Trophoblast cell (in vitro differentiated cells and primary cell): Measurements from ENCODE around the gene CACNB3.

Source experiments
- DNase-seq, 2 donors: peaks; one replicate each; pipeline ENCODE4 v3.0.0-alpha.2; 2016
- H2AFZ ChIP-seq: 2 replicates; pipeline ENCODE4 v1.6.1; 2013; ENCODE audit warnings: low read length, moderate library complexity, mild to moderate bottlenecking; ENCODE audit not compliant: insufficient read depth, poor library complexity
- H2AK5ac ChIP-seq: 2 replicates; pipeline ENCODE4 v1.6.1; 2013; ENCODE audit warnings: mild to moderate bottlenecking, low read length
- H2BK120ac ChIP-seq: 2 replicates; pipeline ENCODE4 v1.6.1; 2013; ENCODE audit warnings: low read length, mild to moderate bottlenecking, moderate library complexity; ENCODE audit not compliant: insufficient read depth, poor library complexity
- H2BK12ac ChIP-seq: 2 replicates; pipeline ENCODE4 v1.6.1; 2013; ENCODE audit warnings: mild to moderate bottlenecking, low read length, moderate library complexity
- H2BK5ac ChIP-seq: 2 replicates; pipeline ENCODE4 v1.6.1; 2013; ENCODE audit warnings: low read length, low read depth, moderate library complexity, mild to moderate bottlenecking; ENCODE audit not compliant: poor library complexity
- H3K14ac ChIP-seq: 2 replicates; pipeline ENCODE4 v1.6.1; 2013; ENCODE audit warnings: mild to moderate bottlenecking, low read length
- H3K18ac ChIP-seq: 2 replicates; pipeline ENCODE4 v1.6.1; 2013; ENCODE audit warnings: mild to moderate bottlenecking, low read length
- H3K23ac ChIP-seq: 2 replicates; pipeline ENCODE4 v1.6.1; 2013; ENCODE audit warnings: low read length
- H3K27ac ChIP-seq: 2 replicates; pipeline ENCODE4 v1.5.1; 2013; ENCODE audit warnings: low read depth, mild to moderate bottlenecking, inconsistent platforms, low read length, moderate library complexity
- H3K27me3 ChIP-seq: 2 replicates; pipeline ENCODE4 v1.6.1; 2013; ENCODE audit warnings: inconsistent platforms, mild to moderate bottlenecking, low read length, moderate library complexity; ENCODE audit not compliant: insufficient read depth
- H3K36me3 ChIP-seq, 2 experiments: 1 replicate in 1 of 2; 2 replicates in 1 of 2; pipeline ENCODE4 v1.6.1; 2013; ENCODE audit warnings: low read length in 2 of 2, mild to moderate bottlenecking in 2 of 2, moderate library complexity in 1 of 2; ENCODE audit not compliant: insufficient read depth in 2 of 2, control insufficient read depth in 1 of 2
- H3K4ac ChIP-seq: 2 replicates; pipeline ENCODE4 v1.6.1; 2013; ENCODE audit warnings: low read depth, mild to moderate bottlenecking, low read length, moderate library complexity
- H3K4me1 ChIP-seq, 2 experiments: 1 replicate in 1 of 2; 2 replicates in 1 of 2; pipeline ENCODE4 v1.6.1; 2013; ENCODE audit warnings: low read length in 2 of 2, mild to moderate bottlenecking in 2 of 2, moderate library complexity in 1 of 2; ENCODE audit not compliant: insufficient read depth in 2 of 2, control insufficient read depth in 1 of 2
- H3K4me2 ChIP-seq: 2 replicates; pipeline ENCODE4 v1.6.1; 2013; ENCODE audit warnings: inconsistent platforms, mild to moderate bottlenecking, low read length, moderate library complexity
- H3K4me3 ChIP-seq: 2 replicates; pipeline ENCODE4 v1.5.1; 2013; ENCODE audit warnings: mild to moderate bottlenecking, low read depth, low read length, inconsistent platforms
- H3K79me1 ChIP-seq: one replicate; pipeline ENCODE4 v1.6.1; 2013; ENCODE audit warnings: low read length
- H3K79me2 ChIP-seq: 2 replicates; pipeline ENCODE4 v1.6.1; 2013; ENCODE audit warnings: low read length, mild to moderate bottlenecking; ENCODE audit not compliant: control insufficient read depth, insufficient read depth, poor library complexity
- H3K9ac ChIP-seq: 2 replicates; pipeline ENCODE4 v1.6.1; 2013; ENCODE audit warnings: mild to moderate bottlenecking, low read length
- H3K9me3 ChIP-seq: 2 replicates; pipeline ENCODE4 v1.6.1; 2013; ENCODE audit warnings: low read depth, mild to moderate bottlenecking, control low read depth, inconsistent platforms, low read length; ENCODE audit not compliant: insufficient read depth
- H4K12ac ChIP-seq: 2 replicates; pipeline ENCODE4 v1.6.1; 2013; ENCODE audit warnings: low read depth, mild to moderate bottlenecking, low read length, moderate library complexity
- H4K8ac ChIP-seq: 2 replicates; pipeline ENCODE4 v1.6.1; 2013; ENCODE audit warnings: low read depth, mild to moderate bottlenecking, low read length, moderate library complexity
- H4K91ac ChIP-seq: one replicate; pipeline ENCODE4 v1.6.1; 2013; ENCODE audit warnings: low read depth, mild to moderate bottlenecking, low read length, moderate library complexity
- WGBS: extraction: QIAGEN DNeasy Blood & Tissue Kit; methylation state at CpG from one replicate; pipeline ENCODE4 v1.1.7; 2013; ENCODE audit warnings: missing lambda C conversion rate; ENCODE audit not compliant: insufficient read length, insufficient coverage; ENCODE audit errors: extremely low coverage; 5-methylcytosine and 5-hydroxymethylcytosine counted together

The CACNB3 gene

DNA sequence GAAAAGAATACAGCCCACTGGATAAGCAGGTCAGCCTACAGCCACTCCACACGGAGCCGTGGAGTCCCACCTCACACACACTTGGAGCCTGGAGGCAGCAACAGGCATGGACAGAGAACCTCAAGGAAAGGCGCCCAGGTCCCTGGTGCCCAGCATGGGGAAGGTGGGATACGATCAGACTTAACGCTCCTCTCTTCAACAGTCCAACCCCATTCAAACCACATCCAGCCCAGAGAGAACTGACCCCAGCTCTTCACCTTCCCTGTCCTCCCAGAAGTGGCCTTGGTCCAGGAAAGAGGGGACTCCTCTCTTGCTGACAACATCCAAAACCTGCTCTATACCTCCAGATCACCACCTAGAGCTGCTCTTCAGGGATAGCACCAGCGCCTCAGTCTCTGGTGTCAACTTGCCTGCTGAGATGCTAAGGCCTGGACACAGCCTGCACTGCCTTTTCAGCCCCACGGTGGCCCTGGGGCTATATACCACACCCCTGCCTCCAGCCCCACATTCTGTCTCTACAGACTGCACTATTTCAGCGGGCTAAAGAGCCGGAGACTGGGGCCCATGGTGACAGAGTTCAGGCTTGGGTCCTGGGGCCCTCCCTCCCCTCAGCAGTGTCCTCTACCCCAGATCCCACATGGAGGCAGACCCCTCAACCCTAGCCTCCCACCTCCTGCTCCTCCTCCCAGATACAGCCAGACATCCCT, 36.4 kb upstream of the CACNB3 start:
- Histone ChIP-seq H2AK5ac (no peak overlapping the region), H3K4me1 (peaks cover 5 to 12% of the 10 kb centered on the region in 2 experiments), H3K9ac (no peak overlapping the region), H4K12ac (no peak overlapping the region), H4K91ac (no peak overlapping the region), H3K27me3 (no peaks in the 10 kb centered on the region), H2BK12ac (no peak overlapping the region), H2BK5ac (no peak overlapping the region), H3K36me3 (peaks cover 24 to 26% of the 10 kb centered on the region in 2 experiments), H3K14ac (no peak overlapping the region), H3K27ac (no peak overlapping the region), H4K8ac (no peak overlapping the region), H2BK120ac (no peak overlapping the region), H3K18ac (no peak overlapping the region), H3K79me1 (no peaks in the 10 kb centered on the region), H3K23ac (no peak overlapping the region), H3K4me2 (no peak overlapping the region), H3K9me3 (no peaks in the 10 kb centered on the region), H3K4me3 (no peak overlapping the region), H3K4ac (no peak overlapping the region), H3K79me2 (no peaks in the 10 kb centered on the region), H2AFZ (no peak overlapping the region)
- WGBS = no CpG with 5 or more reads among the region's 9 CpGs
- no peak for DNase-seq

- Histone ChIP-seq H3K36me3 (peaks cover 16 to 18% of the 10 kb centered on the region in 2 experiments), H3K9ac (no peak overlapping the region), H3K79me2 (peaks cover under 1% of the 10 kb centered on the region), H3K79me1 (no peaks in the 10 kb centered on the region), H3K27me3 (no peaks in the 10 kb centered on the region), H2BK120ac (no peak overlapping the region), H4K91ac (no peak overlapping the region), H2BK12ac (no peak overlapping the region), H3K4me2 (no peak overlapping the region), H3K4ac (peak overlapping the region; percentile 9), H2AK5ac (no peak overlapping the region), H4K8ac (no peak overlapping the region), H3K4me3 (no peak overlapping the region), H2BK5ac (no peak overlapping the region), H2AFZ (no peak overlapping the region), H3K18ac (peak overlapping the region; percentile 14), H3K14ac (no peak overlapping the region), H3K4me1 (peaks cover 12 to 20% of the 10 kb centered on the region in 2 experiments), H3K9me3 (no peaks in the 10 kb centered on the region), H3K23ac (no peak overlapping the region), H3K27ac (no peak overlapping the region), H4K12ac (no peak overlapping the region)
- no peak for DNase-seq
- no CpG with 5 or more reads among the region's 63 CpGs for WGBS
Observed at GRCh38 chr12:48782457-48783395, 35.6 kb upstream of the CACNB3 start.

DNA sequence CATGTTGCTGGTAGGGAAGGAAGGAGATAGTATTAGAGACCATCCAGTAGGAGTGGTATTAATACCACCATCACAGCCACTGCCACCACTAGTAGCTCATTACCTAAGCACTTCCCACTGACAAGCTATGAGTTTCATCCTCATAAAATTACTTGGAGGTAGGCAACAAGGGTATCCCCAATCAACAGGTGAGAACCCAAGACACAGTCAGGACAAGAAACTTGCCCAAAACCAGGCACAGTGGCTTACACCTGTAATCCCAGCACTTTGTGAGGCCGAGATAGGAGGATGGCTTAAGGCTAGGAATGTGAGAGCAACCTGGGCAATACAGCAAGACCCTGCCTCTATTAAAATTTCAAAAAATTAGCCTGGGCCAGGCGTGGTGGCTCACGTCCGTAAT, 34.9 kb upstream of the CACNB3 start:
- Histone ChIP-seq H3K36me3 (peaks cover 12 to 13% of the 10 kb centered on the region in 2 experiments), H3K18ac (no peak overlapping the region), H4K8ac (no peak overlapping the region), H3K4ac (no peak overlapping the region), H3K4me3 (no peak overlapping the region), H2BK12ac (no peak overlapping the region), H3K4me2 (no peak overlapping the region), H2AFZ (no peak overlapping the region), H3K4me1 (peaks cover 13 to 26% of the 10 kb centered on the region in 2 experiments), H3K27ac (no peak overlapping the region), H3K14ac (no peak overlapping the region), H3K79me1 (peaks cover 2% of the 10 kb centered on the region), H3K23ac (no peak overlapping the region), H3K79me2 (peaks cover 7% of the 10 kb centered on the region), H2BK5ac (no peak overlapping the region), H4K91ac (no peak overlapping the region), H3K9me3 (no peaks in the 10 kb centered on the region), H2BK120ac (no peak overlapping the region), H2AK5ac (no peak overlapping the region), H4K12ac (no peak overlapping the region), H3K27me3 (no peaks in the 10 kb centered on the region), H3K9ac (no peak overlapping the region)
- DNase-seq = no peak
- WGBS = no CpG with 5 or more reads among the region's 4 CpGs

GRCh38 chr12:48786591-48787544, 31.4 kb upstream of the CACNB3 start:
- Histone ChIP-seq H4K91ac (no peak overlapping the region), H4K8ac (no peak overlapping the region), H3K9ac (no peak overlapping the region), H2AK5ac (no peak overlapping the region), H2AFZ (no peak overlapping the region), H3K23ac (peak overlapping the region; percentile 47), H3K79me1 (peaks cover 10% of the 10 kb centered on the region), H3K18ac (no peak overlapping the region), H4K12ac (no peak overlapping the region), H3K4me2 (peak overlapping the region; percentile 79), H3K27me3 (no peaks in the 10 kb centered on the region), H3K14ac (no peak overlapping the region), H3K4me1 (peaks cover 8 to 26% of the 10 kb centered on the region in 2 experiments), H3K4me3 (no peak overlapping the region), H3K4ac (no peak overlapping the region), H3K9me3 (no peaks in the 10 kb centered on the region), H3K36me3 (peaks cover 11 to 12% of the 10 kb centered on the region in 2 experiments), H2BK12ac (no peak overlapping the region), H3K79me2 (peaks cover 12% of the 10 kb centered on the region), H2BK120ac (no peak overlapping the region), H2BK5ac (no peak overlapping the region), H3K27ac (no peak overlapping the region)
- DNase-seq = no peak
- WGBS = no CpG with 5 or more reads among the region's 7 CpGs
